ENCODE results near the gene MYRF.

DNA sequence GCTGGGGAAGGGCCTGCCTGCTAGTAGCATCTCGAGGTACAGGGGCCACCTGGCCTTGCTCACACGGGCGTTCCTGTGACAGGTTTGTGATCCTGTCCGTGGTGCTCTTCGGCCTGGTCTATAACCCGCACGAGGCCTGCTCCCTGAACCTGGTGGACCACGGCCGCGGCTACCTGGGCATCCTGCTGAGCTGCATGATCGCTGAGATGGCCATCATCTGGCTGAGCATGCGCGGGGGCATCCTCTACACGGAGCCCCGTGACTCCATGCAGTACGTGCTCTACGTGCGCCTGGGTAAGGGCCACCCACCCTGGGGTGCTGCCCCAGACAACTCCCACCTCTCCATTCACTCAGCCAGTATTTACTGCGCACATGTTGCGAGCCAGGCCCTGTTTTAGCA, 31.8 kb upstream of the MYRF start:
- TF ChIP-seq EZH2 (IDR thresholded peaks at IDR 0.05; ENCODE audit: borderline replicate concordance, low read depth, low read length) (no peak), U2AF1 (optimal IDR thresholded peaks at IDR 0.05; ENCODE audit: low read depth, low read length) (no peak), ARID3A (IDR thresholded peaks at IDR 0.05; ENCODE audit: borderline replicate concordance, low read depth, low read length) (no peak), ZNF24 (IDR thresholded peaks at IDR 0.05) (no peak), SNIP1 (IDR thresholded peaks at IDR 0.05; ENCODE audit: low read depth) (no peak), POLR2A (conservative IDR thresholded peaks at IDR 0.05) (no peak), ZNF224 (CRISPR knock-in tag; IDR thresholded peaks at IDR 0.05) (no peak), CTCF (IDR thresholded peaks at IDR 0.05 in 2 of 3, conservative IDR thresholded peaks at IDR 0.05 in 1 of 3; ENCODE audit: insufficient read depth in 2 of 3, low read depth in 1 of 3, low read length in 3 of 3) (no peak), ZNF174 (CRISPR knock-in tag; IDR thresholded peaks at IDR 0.05) (no peak), REST (IDR thresholded peaks at IDR 0.05; ENCODE audit: borderline replicate concordance) (no peak), REST (CRISPR knock-in tag; IDR thresholded peaks at IDR 0.05; ENCODE audit: low read depth) (no peak)

Measured in K562 (cell line).